ENCODE measurements around the gene BCL2L15. TPM values are rescaled to one million over a fixed set of nuclear protein-coding genes. Genes with fewer than 3 reads are reported as not detected.

Gene BCL2L15
- total RNA-seq, 1 donor from 2014 or later = 2.9 TPM

DNA sequence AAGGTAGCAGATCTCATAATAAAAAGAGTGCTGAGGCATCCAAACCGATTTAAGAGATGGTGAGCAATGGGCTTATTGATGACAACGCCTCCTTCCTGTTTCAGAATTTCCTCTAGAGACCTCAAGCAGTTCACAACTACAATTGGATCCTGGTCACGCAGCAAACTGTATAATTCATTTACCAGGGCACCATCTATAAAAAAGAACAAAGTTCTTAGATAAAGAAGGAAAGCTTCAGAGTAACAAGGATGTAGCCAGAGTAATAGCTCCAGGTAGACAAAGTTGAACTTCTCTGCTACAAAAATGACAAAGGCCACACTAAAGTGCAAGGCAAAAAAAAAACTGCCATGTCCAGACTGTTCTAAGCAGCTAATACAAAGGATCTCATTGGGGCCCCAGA, 13.8 kb upstream of the BCL2L15 start:
- peaks cover 22% of the 10 kb centered on the region for H3K4me1 ChIP-seq
- H3K4me3 ChIP-seq = no peak overlapping the region
- peaks cover 0 to 27% of the 10 kb centered on the region in 2 donors for H3K36me3 ChIP-seq
- TF ChIP-seq, protein P1, sequence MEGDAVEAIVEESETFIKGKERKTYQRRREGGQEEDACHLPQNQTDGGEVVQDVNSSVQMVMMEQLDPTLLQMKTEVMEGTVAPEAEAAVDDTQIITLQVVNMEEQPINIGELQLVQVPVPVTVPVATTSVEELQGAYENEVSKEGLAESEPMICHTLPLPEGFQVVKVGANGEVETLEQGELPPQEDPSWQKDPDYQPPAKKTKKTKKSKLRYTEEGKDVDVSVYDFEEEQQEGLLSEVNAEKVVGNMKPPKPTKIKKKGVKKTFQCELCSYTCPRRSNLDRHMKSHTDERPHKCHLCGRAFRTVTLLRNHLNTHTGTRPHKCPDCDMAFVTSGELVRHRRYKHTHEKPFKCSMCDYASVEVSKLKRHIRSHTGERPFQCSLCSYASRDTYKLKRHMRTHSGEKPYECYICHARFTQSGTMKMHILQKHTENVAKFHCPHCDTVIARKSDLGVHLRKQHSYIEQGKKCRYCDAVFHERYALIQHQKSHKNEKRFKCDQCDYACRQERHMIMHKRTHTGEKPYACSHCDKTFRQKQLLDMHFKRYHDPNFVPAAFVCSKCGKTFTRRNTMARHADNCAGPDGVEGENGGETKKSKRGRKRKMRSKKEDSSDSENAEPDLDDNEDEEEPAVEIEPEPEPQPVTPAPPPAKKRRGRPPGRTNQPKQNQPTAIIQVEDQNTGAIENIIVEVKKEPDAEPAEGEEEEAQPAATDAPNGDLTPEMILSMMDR (IDR thresholded peaks at IDR 0.05) = no peak
- TF ChIP-seq POLR2A (IDR thresholded peaks at IDR 0.05) (no peak), POLR2AphosphoS5 (IDR thresholded peaks at IDR 0.05; ENCODE audit: insufficient read depth in 1 of 2, low read depth in 1 of 2) (no peak)
- intact Hi-C loops (cut with DNase I) = loop anchor here (10.0 kb wide), 1 partner anchor 66 kb away; no protein-coding TSS in a partner anchor
- H3K27ac ChIP-seq = no peak overlapping the region
- no peaks in the 10 kb centered on the region for H3K9me3 ChIP-seq
- no peaks in the 10 kb centered on the region for H3K27me3 ChIP-seq
- no peak for DNase-seq (ENCODE audit: extremely low spot score in 2 of 2)

DNA sequence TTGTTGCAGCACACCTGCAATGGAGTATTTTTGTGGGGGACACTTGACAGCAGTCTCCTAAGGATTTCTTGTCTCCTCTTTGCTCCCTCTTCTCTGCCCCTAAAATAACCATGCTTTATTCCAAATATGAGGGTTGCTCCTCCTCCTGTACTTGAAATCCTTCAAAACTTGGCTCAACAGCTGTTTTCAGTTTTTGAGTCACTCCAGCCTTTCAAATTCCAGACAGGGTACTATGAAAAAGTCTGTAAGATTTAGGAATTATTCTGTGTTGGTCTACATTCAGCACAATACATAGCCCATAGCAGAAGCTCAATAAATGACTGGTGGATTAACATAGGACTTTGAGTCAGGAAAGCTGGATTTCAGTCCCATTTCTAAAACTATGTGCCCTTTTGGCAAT, 11.7 kb upstream of the BCL2L15 start:
- Histone ChIP-seq H3K4me3 (no peak overlapping the region), H3K27ac (no peak overlapping the region), H3K4me1 (peaks cover 19% of the 10 kb centered on the region), H3K27me3 (no peaks in the 10 kb centered on the region), H3K36me3 (peaks cover 0 to 35% of the 10 kb centered on the region in 2 donors), H3K9me3 (no peaks in the 10 kb centered on the region)
- intact Hi-C loops (cut with DNase I) = no loop called here
- TF ChIP-seq POLR2AphosphoS5 (IDR thresholded peaks at IDR 0.05; ENCODE audit: insufficient read depth in 1 of 2, low read depth in 1 of 2) = no peak
- TF ChIP-seq POLR2A (IDR thresholded peaks at IDR 0.05) = no peak
- TF ChIP-seq, protein P1 (IDR thresholded peaks at IDR 0.05) = no peak
- DNase-seq (ENCODE audit: extremely low spot score in 2 of 2) = no peak

DNA sequence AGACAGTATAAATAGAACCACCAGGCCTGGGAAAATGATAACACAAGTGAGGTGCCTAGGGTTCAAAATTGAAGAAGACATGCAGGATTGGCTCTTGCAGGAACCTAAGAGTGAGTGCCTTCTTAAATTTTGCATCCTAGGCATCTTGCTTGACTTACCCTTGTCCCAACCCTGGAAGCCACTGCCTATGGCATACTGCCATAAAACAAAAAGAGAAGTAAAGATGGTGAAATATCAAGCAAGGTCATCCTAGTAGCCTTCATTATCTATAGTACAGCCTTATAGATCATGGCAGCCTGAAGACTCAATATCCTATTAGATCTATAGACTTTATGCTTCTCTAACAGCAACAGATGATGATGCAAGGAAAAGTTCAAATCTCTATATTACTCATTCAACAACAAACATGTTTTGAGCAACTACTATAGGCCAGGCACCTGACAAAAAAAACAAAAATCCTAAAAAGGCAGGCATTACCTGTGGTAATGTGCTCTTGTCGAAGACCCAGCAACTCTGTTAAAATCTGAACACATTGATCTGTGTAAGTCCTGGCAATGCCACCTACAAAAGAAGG, 10.9 kb upstream of the BCL2L15 start:
- H3K4me3 ChIP-seq = no peak overlapping the region
- no peak overlapping the region for H3K27ac ChIP-seq
- no peaks in the 10 kb centered on the region for H3K27me3 ChIP-seq
- peaks cover 0 to 35% of the 10 kb centered on the region in 2 donors for H3K36me3 ChIP-seq
- peaks cover 11% of the 10 kb centered on the region for H3K4me1 ChIP-seq
- no peaks in the 10 kb centered on the region for H3K9me3 ChIP-seq
- DNase-seq (ENCODE audit: extremely low spot score in 2 of 2) = no peak
- intact Hi-C loops (cut with DNase I) = no loop called here
- TF ChIP-seq POLR2AphosphoS5 (IDR thresholded peaks at IDR 0.05; ENCODE audit: insufficient read depth in 1 of 2, low read depth in 1 of 2) = no peak
- TF ChIP-seq POLR2A (IDR thresholded peaks at IDR 0.05) = no peak
- TF ChIP-seq, protein P1 (IDR thresholded peaks at IDR 0.05) = no peak

GRCh38 chr1:113895961-113896360, 8.6 kb upstream of the BCL2L15 start:
- H3K27me3 ChIP-seq = no peaks in the 10 kb centered on the region
- no peak overlapping the region for H3K27ac ChIP-seq
- no peak for DNase-seq (ENCODE audit: extremely low spot score in 2 of 2)
- H3K36me3 ChIP-seq = peaks cover 0 to 35% of the 10 kb centered on the region in 2 donors
- intact Hi-C loops (cut with DNase I) = no loop called here
- no peak for TF ChIP-seq POLR2AphosphoS5 (IDR thresholded peaks at IDR 0.05; ENCODE audit: insufficient read depth in 1 of 2, low read depth in 1 of 2)
- TF ChIP-seq, protein P1 (IDR thresholded peaks at IDR 0.05) = no peak
- TF ChIP-seq POLR2A (IDR thresholded peaks at IDR 0.05) = no peak
- H3K4me3 ChIP-seq = no peak overlapping the region
- no peaks in the 10 kb centered on the region for H3K4me1 ChIP-seq
- H3K9me3 ChIP-seq = no peaks in the 10 kb centered on the region

DNA sequence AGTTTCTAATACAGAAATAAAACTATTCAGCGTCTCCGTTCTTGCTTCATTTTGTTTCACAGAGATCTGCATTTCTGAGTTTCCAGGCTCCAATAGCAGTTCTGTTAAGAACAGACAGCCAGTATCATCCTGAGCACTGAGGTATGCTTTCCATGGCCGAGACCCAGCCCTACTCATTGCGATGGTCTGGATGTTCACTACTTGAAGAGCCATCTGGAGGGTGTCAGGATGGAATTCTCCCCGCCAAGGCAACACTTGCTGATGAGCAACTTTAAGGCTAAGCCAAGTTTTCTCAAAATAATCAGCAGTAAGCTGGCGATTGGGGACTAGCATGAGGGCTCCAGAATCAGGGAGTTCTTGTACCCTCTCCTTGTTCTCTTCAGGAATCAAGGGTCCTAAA, 7.7 kb upstream of the BCL2L15 start:
- no peaks in the 10 kb centered on the region for H3K27me3 ChIP-seq
- H3K4me1 ChIP-seq = no peaks in the 10 kb centered on the region
- peaks cover 0 to 31% of the 10 kb centered on the region in 2 donors for H3K36me3 ChIP-seq
- no peak overlapping the region for H3K4me3 ChIP-seq
- no peak overlapping the region for H3K27ac ChIP-seq
- TF ChIP-seq POLR2A (IDR thresholded peaks at IDR 0.05) (no peak), POLR2AphosphoS5 (IDR thresholded peaks at IDR 0.05; ENCODE audit: insufficient read depth in 1 of 2, low read depth in 1 of 2) (no peak)
- TF ChIP-seq, protein P1 (IDR thresholded peaks at IDR 0.05) = no peak
- H3K9me3 ChIP-seq = no peaks in the 10 kb centered on the region
- intact Hi-C loops (cut with DNase I) = no loop called here
- no peak for DNase-seq (ENCODE audit: extremely low spot score in 2 of 2)
